Mesenchymal stem cell (in vitro differentiated cells and primary cell): ENCODE measurements around the gene CMAS.
"Not testable (repeated sequence)": the region's sequence is repeated elsewhere in the genome, so short reads cannot be mapped to it uniquely, and the experiment has no call there.

ENCODE experiments used
- DNase-seq: peaks from one replicate; pipeline ENCODE4 v3.0.0-alpha.2; 2013
- H2AFZ ChIP-seq: one replicate; pipeline ENCODE4 v1.6.1; 2013; ENCODE audit warnings: low read depth, mild to moderate bottlenecking, control low read depth, inconsistent platforms, low read length, moderate library complexity
- H2AK5ac ChIP-seq: 2 replicates; pipeline ENCODE4 v1.6.1; 2013; ENCODE audit warnings: low read length, moderate library complexity, mild to moderate bottlenecking, inconsistent platforms; ENCODE audit not compliant: severe bottlenecking
- H2BK120ac ChIP-seq: one replicate; pipeline ENCODE4 v1.6.1; 2013; ENCODE audit warnings: low read depth, mild to moderate bottlenecking, inconsistent platforms, low read length, moderate library complexity
- H2BK12ac ChIP-seq, 2 experiments: one replicate each; pipeline ENCODE4 v1.6.1; 2013; ENCODE audit warnings: inconsistent platforms in 2 of 2, low read length in 2 of 2, mild to moderate bottlenecking in 2 of 2, moderate library complexity in 2 of 2, control low read depth in 1 of 2
- H2BK15ac ChIP-seq: one replicate; pipeline ENCODE4 v1.6.1; 2013; ENCODE audit warnings: mild to moderate bottlenecking, low read depth, inconsistent platforms; ENCODE audit not compliant: poor library complexity, severe bottlenecking
- H2BK5ac ChIP-seq: 2 replicates; pipeline ENCODE4 v1.6.1; 2013; ENCODE audit warnings: low read depth, mild to moderate bottlenecking, low read length, control low read depth, inconsistent platforms; ENCODE audit not compliant: poor library complexity, severe bottlenecking
- H3K14ac ChIP-seq, 2 experiments: one replicate each; pipeline ENCODE4 v1.6.1; 2013; ENCODE audit warnings: inconsistent platforms in 2 of 2, low read length in 2 of 2, control low read depth in 1 of 2, mild to moderate bottlenecking in 1 of 2, moderate library complexity in 1 of 2
- H3K18ac ChIP-seq, 2 experiments: one replicate each; pipeline ENCODE4 v1.6.1; 2013; ENCODE audit warnings: inconsistent platforms in 2 of 2, low read length in 2 of 2, control low read depth in 1 of 2, low read depth in 1 of 2, mild to moderate bottlenecking in 1 of 2
- H3K23ac ChIP-seq, 2 experiments: one replicate each; pipeline ENCODE4 v1.6.1; 2013; ENCODE audit warnings: inconsistent platforms in 2 of 2, low read length in 2 of 2, mild to moderate bottlenecking in 2 of 2, moderate library complexity in 2 of 2, control low read depth in 1 of 2
- H3K27ac ChIP-seq: 2 replicates; pipeline ENCODE4 v1.5.1; 2013; ENCODE audit warnings: mild to moderate bottlenecking, moderate library complexity, low read length, control low read depth, inconsistent platforms; ENCODE audit not compliant: poor library complexity, severe bottlenecking
- H3K27me3 ChIP-seq, 2 experiments: 2 replicates each; pipeline versions ENCODE4 v1.6.1 to v1.7.0; 2013; ENCODE audit warnings: low read length in 2 of 2, mild to moderate bottlenecking in 2 of 2, moderate library complexity in 2 of 2, control low read depth in 1 of 2, inconsistent platforms in 1 of 2; ENCODE audit not compliant: control insufficient read depth in 1 of 2, insufficient read depth in 1 of 2
- H3K36me3 ChIP-seq, 2 experiments: 2 replicates each; pipeline versions ENCODE4 v1.6.1 to v1.7.0; 2013; ENCODE audit warnings: low read length in 2 of 2, control low read depth in 1 of 2, inconsistent platforms in 1 of 2, low read depth in 1 of 2, mild to moderate bottlenecking in 1 of 2; ENCODE audit not compliant: insufficient read depth in 2 of 2, control insufficient read depth in 1 of 2
- H3K4ac ChIP-seq, 2 experiments: one replicate each; pipeline ENCODE4 v1.6.1; 2013; ENCODE audit warnings: inconsistent platforms in 2 of 2, low read length in 2 of 2, mild to moderate bottlenecking in 2 of 2, moderate library complexity in 2 of 2, control low read depth in 1 of 2, low read depth in 1 of 2
- H3K4me1 ChIP-seq: 2 replicates; pipeline ENCODE4 v1.6.1; 2013; ENCODE audit warnings: low read depth, low read length, control low read depth; ENCODE audit not compliant: control insufficient read depth, insufficient read depth
- H3K4me2 ChIP-seq: 2 replicates; pipeline ENCODE4 v1.6.1; 2013; ENCODE audit warnings: low read length, mild to moderate bottlenecking, inconsistent platforms; ENCODE audit not compliant: poor library complexity, severe bottlenecking
- H3K4me3 ChIP-seq, 2 experiments: 2 replicates each; pipeline versions ENCODE4 v1.5.1 to v1.7.0; 2013; ENCODE audit warnings: low read length in 2 of 2, mild to moderate bottlenecking in 2 of 2, control low read depth in 1 of 2, low read depth in 1 of 2; ENCODE audit not compliant: insufficient read depth in 1 of 2
- H3K79me1 ChIP-seq: replicated peaks from 2 replicates; pipeline ENCODE4 v1.6.1; 2013; ENCODE audit warnings: mild to moderate bottlenecking, control low read depth, low read length, inconsistent platforms; ENCODE audit not compliant: poor library complexity, severe bottlenecking
- H3K9ac ChIP-seq: 2 replicates; pipeline ENCODE4 v1.7.0; 2013; ENCODE audit warnings: mild to moderate bottlenecking, low read length, moderate library complexity
- H3K9me3 ChIP-seq: 2 replicates; pipeline ENCODE4 v1.7.0; 2013; ENCODE audit warnings: mild to moderate bottlenecking, low read length; ENCODE audit not compliant: control insufficient read depth
- H4K8ac ChIP-seq: one replicate; pipeline ENCODE4 v1.6.1; 2013; ENCODE audit warnings: inconsistent platforms, mild to moderate bottlenecking, low read length, moderate library complexity
- H4K91ac ChIP-seq: one replicate; pipeline ENCODE4 v1.6.1; 2013; ENCODE audit warnings: mild to moderate bottlenecking, low read length, inconsistent platforms
- WGBS: methylation state at CpG from one replicate; pipeline ENCODE4 v1.1.7; 2013; ENCODE audit warnings: mixed read lengths; 5-methylcytosine and 5-hydroxymethylcytosine counted together

The CMAS gene

DNA sequence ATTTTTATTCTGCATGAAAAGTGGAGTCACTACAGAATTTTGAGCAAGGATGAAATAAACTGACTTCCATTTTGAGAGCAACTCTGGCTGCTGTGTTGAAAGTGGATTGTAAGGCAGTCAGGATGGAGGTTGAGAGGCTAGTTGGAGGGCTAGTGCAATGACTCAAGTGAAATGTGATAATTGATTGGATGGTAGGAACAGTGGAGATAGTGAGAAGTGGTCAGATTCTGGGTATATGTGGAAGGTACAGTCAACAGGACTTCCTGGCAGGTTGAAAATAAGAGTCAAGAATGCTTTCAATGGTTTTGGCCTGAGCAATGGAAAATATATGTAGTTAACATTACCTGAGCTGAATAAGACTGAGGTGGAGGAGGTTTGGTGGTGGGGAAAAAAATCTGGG, 29.0 kb upstream of the CMAS start:
- no peak overlapping the region for H4K91ac ChIP-seq
- H3K23ac ChIP-seq: no peak overlapping the region
- H3K4me1 ChIP-seq: peaks cover 2% of the 10 kb centered on the region
- H3K27me3 ChIP-seq: no peaks in the 10 kb centered on the region
- no peak overlapping the region for H3K4me3 ChIP-seq
- H3K79me1 ChIP-seq: no peaks in the 10 kb centered on the region
- no peak overlapping the region for H2BK12ac ChIP-seq
- H3K27ac ChIP-seq: no peak overlapping the region
- H2BK15ac ChIP-seq: no peak overlapping the region
- no peak overlapping the region for H3K4me2 ChIP-seq
- H3K9me3 ChIP-seq: no peaks in the 10 kb centered on the region
- no peak overlapping the region for H4K8ac ChIP-seq
- H2BK5ac ChIP-seq: no peak overlapping the region
- no peak overlapping the region for H3K4ac ChIP-seq
- H3K18ac ChIP-seq: no peak overlapping the region
- H2AFZ ChIP-seq: no peak overlapping the region
- H3K14ac ChIP-seq: no peak overlapping the region
- no peak overlapping the region for H3K9ac ChIP-seq
- H3K36me3 ChIP-seq: no peaks in the 10 kb centered on the region
- no peak overlapping the region for H2BK120ac ChIP-seq
- no peak overlapping the region for H2AK5ac ChIP-seq
- DNase-seq: no peak

DNA sequence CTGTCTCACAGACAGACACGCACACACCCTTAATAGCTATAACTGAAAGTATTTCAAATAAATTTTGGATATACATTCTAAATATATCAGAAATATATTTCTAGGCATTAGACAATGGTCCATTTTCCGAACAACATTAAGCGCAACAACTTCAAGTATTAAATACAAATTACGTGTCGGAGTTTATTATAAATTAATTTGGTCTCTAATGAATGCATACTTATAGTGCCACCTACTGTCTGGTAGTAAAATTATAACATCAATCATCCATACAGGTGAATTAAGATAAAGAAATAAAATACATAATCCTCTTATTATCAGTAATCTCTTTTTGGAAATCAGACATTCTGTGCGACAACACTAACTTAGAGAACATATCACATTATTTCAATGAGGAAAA, 27.2 kb upstream of the CMAS start:
- no peak overlapping the region for H4K8ac ChIP-seq
- H2AFZ ChIP-seq: no peak overlapping the region
- no peak for DNase-seq
- no peak overlapping the region for H2BK5ac ChIP-seq
- no peaks in the 10 kb centered on the region for H3K79me1 ChIP-seq
- H3K23ac ChIP-seq: no peak overlapping the region
- WGBS: 59% methylated on average over 1 of the region's 6 CpGs
- H3K36me3 ChIP-seq: no peaks in the 10 kb centered on the region
- no peak overlapping the region for H2BK12ac ChIP-seq
- H2BK120ac ChIP-seq: no peak overlapping the region
- H4K91ac ChIP-seq: no peak overlapping the region
- no peak overlapping the region for H3K4ac ChIP-seq
- H3K18ac ChIP-seq: no peak overlapping the region
- no peaks in the 10 kb centered on the region for H3K27me3 ChIP-seq
- no peak overlapping the region for H3K27ac ChIP-seq
- no peak overlapping the region for H3K9ac ChIP-seq
- H3K14ac ChIP-seq: no peak overlapping the region
- H2BK15ac ChIP-seq: no peak overlapping the region
- peaks cover 4% of the 10 kb centered on the region for H3K9me3 ChIP-seq
- H2AK5ac ChIP-seq: no peak overlapping the region
- peaks cover 2% of the 10 kb centered on the region for H3K4me1 ChIP-seq
- H3K4me3 ChIP-seq: no peak overlapping the region
- no peak overlapping the region for H3K4me2 ChIP-seq

DNA sequence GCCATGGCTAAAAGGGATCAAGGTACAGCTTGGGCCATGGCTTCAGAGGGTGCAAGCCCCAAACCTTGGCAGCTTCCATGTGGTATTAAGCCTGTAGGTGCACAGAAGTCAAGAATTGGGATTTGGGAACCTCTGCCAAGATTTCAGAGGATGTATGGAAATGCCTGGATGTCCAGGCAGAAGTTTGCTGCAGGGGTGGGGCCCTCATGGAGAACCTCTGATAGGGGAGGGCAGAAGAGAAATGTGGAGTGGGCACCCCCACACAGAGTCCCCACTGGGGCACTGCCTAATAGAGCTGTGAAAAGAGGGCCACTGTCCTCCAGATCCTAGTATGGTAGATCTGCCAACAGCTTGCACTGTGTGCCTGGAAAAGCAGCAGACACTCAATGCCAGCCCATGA, 22.5 kb upstream of the CMAS start:
- H3K23ac ChIP-seq, H3K4me1 ChIP-seq, H3K36me3 ChIP-seq, H3K18ac ChIP-seq, H3K79me1 ChIP-seq, H2BK120ac ChIP-seq, H2BK12ac ChIP-seq, H4K91ac ChIP-seq, H2AFZ ChIP-seq, H2BK15ac ChIP-seq, H3K4me3 ChIP-seq, H4K8ac ChIP-seq, H3K27me3 ChIP-seq, H3K9ac ChIP-seq, H2AK5ac ChIP-seq, H2BK5ac ChIP-seq, H3K14ac ChIP-seq, DNase-seq, H3K9me3 ChIP-seq, H3K4ac ChIP-seq, H3K27ac ChIP-seq, H3K4me2 ChIP-seq: not testable (repeated sequence)

DNA sequence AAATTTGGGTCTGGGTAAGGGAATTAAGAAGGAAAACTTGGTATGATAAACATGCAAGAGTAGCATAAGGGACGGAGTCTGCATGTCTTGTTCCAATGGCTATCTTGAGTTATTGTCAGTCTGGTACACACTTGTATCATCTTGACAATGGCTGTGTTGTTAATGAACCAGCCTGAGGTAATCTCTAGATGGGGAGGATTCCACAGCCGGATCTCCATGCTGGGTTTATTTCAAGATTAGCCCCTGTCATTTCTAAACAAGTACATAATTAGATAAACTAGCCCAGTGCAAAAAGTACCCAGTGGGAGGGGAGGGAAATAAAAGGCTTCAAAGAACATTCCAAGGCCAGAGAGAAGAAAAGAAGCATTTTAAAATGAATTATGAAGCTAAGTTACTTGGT, 16.5 kb upstream of the CMAS start:
- Histone ChIP-seq H3K79me1 (no peaks in the 10 kb centered on the region), H3K4me2 (no peak overlapping the region), H2BK15ac (no peak overlapping the region), H4K91ac (no peak overlapping the region), H3K9ac (no peak overlapping the region), H3K4me1 (no peaks in the 10 kb centered on the region), H2BK5ac (no peak overlapping the region), H3K23ac (no peak overlapping the region), H3K14ac (no peak overlapping the region), H2AK5ac (no peak overlapping the region), H2BK12ac (no peak overlapping the region), H3K4me3 (no peak overlapping the region), H2BK120ac (no peak overlapping the region), H3K27me3 (no peaks in the 10 kb centered on the region), H4K8ac (no peak overlapping the region), H3K9me3 (no peaks in the 10 kb centered on the region), H3K4ac (no peak overlapping the region), H3K18ac (no peak overlapping the region), H2AFZ (no peak overlapping the region), H3K27ac (no peak overlapping the region), H3K36me3 (no peaks in the 10 kb centered on the region)
- 88% methylated on average over 2 of the region's 2 CpGs for WGBS
- no peak for DNase-seq
